HG03442 (cell line): ENCODE data around the gene ZNF581.

Experiments
- ATAC-seq: cut with Tn5 transposase; IDR thresholded peaks from one replicate; pipeline ENCODE4 v1.9.1; 2021; ENCODE audit warnings: mild to moderate bottlenecking, moderate library complexity; ENCODE audit not compliant: unreplicated experiment

ZNF581 gene

GRCh38 chr19:55661826-55662225, 18.4 kb downstream of the ZNF581 start:
- ATAC-seq = no peak

GRCh38 chr19:55663846-55664536, 20.5 kb downstream of the ZNF581 start:
- no peak for ATAC-seq

DNA sequence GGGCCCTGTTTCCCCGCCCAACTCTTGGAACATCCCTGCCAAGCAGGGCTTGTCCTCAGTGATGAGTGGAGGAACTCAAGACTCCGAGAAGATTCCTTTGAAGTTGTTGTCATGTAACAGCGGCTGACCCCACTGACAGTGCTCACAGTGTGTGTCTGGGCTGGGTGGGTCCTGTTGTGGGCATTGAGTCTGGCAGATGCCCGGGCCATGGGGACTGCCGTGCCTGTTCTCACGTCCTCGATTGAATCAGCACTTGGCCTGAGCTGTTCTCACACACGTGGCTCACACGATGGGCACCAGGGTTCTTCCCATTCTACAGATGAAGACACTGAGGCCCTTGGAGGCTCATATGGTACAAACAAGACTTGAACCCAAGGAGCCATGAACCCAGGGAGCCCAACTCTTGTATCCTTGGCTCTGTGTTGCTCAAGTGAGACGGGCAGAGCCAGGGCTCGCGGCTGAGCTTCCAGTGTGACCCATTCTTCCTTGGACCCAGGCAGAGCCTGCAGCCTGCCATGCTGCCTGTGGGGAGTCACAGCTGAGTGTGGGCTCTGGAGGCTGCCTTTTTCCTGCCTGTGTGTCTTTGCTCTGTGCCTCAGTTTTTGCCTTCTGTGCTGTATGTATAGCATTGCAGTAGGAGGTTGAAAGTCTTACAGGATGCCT, 23.0 kb downstream of the ZNF581 start:
- no peak for ATAC-seq

- no peak for ATAC-seq
Observed at GRCh38 chr19:55667006-55667381, 23.5 kb downstream of the ZNF581 start.

DNA sequence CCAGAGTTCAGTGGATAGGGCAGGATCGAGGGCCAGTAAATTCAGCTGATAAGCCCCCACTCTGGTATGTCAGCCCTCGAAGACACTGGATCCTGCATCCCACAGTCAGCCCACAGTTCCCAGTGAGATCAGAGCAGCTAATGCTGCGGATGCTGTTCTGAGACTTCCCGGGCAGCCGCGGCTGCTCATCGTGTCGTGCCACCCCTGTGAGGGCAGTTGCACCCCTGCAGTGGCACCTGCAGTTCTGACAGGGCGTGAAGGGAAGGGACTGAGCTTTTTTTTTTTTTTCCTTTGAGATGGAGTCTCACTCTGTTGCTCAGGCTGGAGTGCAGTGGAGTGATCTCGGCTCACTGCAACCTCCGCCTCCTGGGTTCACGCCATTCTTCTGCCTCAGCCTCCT, 24.1 kb downstream of the ZNF581 start:
- ATAC-seq = no peak

GRCh38 chr19:55667958-55668357, 24.5 kb downstream of the ZNF581 start:
- ATAC-seq = no peak

DNA sequence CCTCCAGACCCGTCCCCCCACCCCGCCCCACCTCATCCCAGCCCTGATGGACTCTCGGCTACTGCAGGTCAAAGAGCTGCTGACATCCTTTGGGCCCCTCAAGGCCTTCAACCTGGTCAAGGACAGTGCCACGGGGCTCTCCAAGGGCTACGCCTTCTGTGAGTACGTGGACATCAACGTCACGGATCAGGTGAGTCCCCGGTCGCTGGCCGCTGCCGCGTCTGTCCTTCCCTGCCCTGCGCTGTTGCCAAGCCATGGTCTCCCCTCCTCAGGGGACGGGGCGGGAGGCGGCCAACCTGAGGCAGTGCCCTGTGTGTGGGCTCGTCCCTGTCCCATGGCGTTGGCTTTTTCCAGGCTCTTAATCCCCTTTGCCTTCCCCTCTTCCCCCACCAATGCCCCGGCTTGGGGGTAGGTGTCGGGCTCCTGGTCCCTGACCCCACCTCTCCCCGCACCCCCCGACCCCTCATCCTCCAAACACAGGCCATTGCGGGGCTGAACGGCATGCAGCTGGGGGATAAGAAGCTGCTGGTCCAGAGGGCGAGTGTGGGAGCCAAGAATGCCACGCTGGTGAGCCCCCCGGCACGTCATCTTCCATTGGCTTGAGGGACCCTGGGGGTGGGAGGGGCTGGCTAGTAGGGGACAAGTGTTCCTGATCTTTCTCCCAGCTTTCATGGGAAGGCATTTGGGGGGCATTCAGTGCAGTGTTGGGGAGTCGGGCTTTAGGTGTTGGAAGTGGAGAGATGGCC, 25.3 kb downstream of the ZNF581 start:
- ATAC-seq = no peak

- no peak for ATAC-seq
Observed at GRCh38 chr19:55669418-55670279, 26.2 kb downstream of the ZNF581 start.

DNA sequence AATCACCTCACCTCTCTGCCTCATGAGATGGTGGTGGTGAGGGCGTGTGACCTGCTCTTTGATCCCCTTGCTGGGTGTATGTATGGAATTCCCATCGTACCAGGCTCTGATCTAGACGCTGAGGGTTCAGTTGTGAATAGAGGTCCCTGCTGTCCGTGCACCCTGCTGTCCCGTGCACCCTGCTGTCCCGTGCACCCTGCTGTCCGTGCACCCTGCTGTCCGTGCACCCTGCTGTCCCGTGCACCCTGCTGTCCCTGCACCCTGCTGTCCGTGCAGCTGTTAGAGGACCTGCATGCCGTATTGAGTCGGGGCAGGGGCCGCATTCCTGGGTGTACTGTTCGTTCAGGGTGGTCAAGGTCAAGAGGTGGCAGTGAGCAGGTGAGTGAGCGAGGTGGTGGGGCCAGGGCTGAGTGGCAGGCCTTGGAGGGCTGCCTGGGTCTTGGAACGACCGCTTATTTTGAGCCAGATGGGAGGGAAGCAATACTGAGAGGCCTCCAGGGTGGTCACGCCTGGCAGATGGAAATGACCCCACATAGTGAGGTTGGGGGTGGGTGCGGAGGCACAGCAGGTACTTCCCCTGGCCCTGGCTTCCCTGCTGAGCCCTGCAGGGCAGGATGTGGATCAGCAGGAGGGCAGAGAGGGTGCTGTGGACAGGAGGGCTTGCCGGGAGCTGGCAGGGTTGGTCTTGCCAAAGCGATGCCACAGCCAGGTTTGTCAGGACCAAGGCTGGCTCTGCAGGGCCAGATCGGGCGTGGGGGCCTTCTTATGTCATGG, 27.0 kb downstream of the ZNF581 start:
- ATAC-seq = no peak

DNA sequence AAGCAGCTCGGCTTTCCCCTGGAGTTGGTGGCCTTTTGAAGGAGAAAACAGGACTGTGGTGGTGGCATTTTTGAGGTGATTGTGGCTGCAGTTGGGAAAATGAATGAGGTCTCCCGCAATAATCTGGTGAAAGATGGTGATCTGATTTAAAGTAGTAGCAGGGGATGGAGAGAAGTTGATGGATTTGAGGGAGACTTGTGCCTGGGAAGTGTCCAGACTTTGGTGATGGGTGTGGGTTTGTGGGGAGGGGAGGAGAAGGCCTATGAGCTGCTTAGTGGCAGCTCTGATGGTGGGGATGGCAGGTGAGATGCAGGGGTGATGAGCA, 27.6 kb downstream of the ZNF581 start:
- no peak for ATAC-seq

GRCh38 chr19:55672418-55672817, 29.0 kb downstream of the ZNF581 start:
- ATAC-seq = no peak

GRCh38 chr19:55673465-55673864, 30.0 kb downstream of the ZNF581 start:
- ATAC-seq = no peak

DNA sequence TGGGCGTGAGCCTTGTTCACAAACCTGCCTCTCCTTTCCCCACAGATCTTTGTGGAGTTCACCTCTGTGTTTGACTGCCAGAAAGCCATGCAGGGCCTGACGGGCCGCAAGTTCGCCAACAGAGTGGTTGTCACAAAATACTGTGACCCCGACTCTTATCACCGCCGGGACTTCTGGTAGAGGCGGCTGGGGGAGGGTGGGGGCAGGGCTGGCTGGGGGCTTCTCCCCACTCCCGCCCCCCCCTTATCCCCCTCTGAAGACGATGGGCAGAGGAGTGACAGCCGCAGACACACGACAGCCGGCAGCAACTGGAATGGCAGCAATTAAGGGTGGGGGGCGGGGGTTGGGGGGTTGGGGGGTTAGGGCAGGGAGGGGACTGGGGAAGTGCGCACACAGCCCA, 30.4 kb downstream of the ZNF581 start:
- ATAC-seq = no peak

GRCh38 chr19:55674459-55674840, 31.0 kb downstream of the ZNF581 start:
- no peak for ATAC-seq

- ATAC-seq = peak; percentile 65
Observed at GRCh38 chr19:55674841-55675660, 31.6 kb downstream of the ZNF581 start, which contains the start of gene EPN1. TSS of gene EPN1 (plus strand) at chr19:55675226. CDS start at chr19:55678628, 3,402 bp downstream.

- ATAC-seq = no peak
Observed at GRCh38 chr19:55675661-55676354, 32.4 kb downstream of the ZNF581 start.

DNA sequence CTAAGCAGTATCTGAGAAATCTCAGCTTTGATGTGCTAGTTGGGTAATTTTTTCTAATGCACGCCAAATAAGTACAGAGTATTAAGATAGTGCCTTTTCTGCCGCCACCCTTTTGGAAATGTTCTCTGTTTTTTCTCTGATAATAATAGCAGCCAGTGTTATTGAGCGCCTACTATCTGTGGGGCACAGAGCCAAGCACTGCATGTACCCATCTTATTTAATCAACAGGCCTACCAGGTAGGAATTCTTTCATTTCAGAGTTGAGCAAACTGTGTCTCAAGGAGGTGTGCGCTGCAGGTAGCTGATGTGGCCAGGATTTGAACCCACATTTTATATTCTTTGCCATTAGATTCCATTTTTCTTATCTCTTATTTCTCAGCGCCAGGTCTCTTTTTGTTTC, 32.9 kb downstream of the ZNF581 start:
- no peak for ATAC-seq

- no peak for ATAC-seq
Observed at GRCh38 chr19:55676889-55677505, 33.5 kb downstream of the ZNF581 start.
